ENCODE measurements around the gene CHPF2.
A peak's percentile ranks its signal among the peaks of the same experiment; 100 is the strongest.

CHPF2 gene

GRCh38 chr7:151206914-151207313 is 25.4 kb upstream of the CHPF2 start:
- DNase-seq: no peak

- no peak for DNase-seq
Observed at GRCh38 chr7:151207315-151207714, 25.0 kb upstream of the CHPF2 start.

- DNase-seq: no peak
Observed at GRCh38 chr7:151207804-151208203, 24.5 kb upstream of the CHPF2 start.

GRCh38 chr7:151208253-151208862 is 23.9 kb upstream of the CHPF2 start:
- no peak for DNase-seq

- DNase-seq: no peak
Observed at GRCh38 chr7:151209588-151209987, 22.7 kb upstream of the CHPF2 start.

GRCh38 chr7:151210087-151210854 is 22.0 kb upstream of the CHPF2 start, which contains the start of gene H2BK1:
H2BK1 (minus strand) TSS chr7:151210488; CDS start chr7:151210318, 170 bp downstream.
- DNase-seq: no peak

- DNase-seq: no peak
Observed at GRCh38 chr7:151211155-151211772, 21.0 kb upstream of the CHPF2 start.

- DNase-seq: no peak
Observed at GRCh38 chr7:151212626-151213025, 19.7 kb upstream of the CHPF2 start.

GRCh38 chr7:151213826-151214225 is 18.5 kb upstream of the CHPF2 start:
- no peak for DNase-seq

- DNase-seq: no peak
Observed at GRCh38 chr7:151215396-151215795, 16.9 kb upstream of the CHPF2 start.

GRCh38 chr7:151218170-151218569 is 14.1 kb upstream of the CHPF2 start:
- no peak for DNase-seq

GRCh38 chr7:151223728-151224127 is 8.6 kb upstream of the CHPF2 start:
- DNase-seq: no peak

- peak; percentile 27 for DNase-seq
Observed at GRCh38 chr7:151225948-151226510, 6.3 kb upstream of the CHPF2 start.

GRCh38 chr7:151226560-151226874 is 5.8 kb upstream of the CHPF2 start:
- no peak for DNase-seq

- DNase-seq: peak; percentile 98
Observed at GRCh38 chr7:151226875-151227782, 5.2 kb upstream of the CHPF2 start, which contains the start of gene ABCF2. ABCF2 (minus strand) TSS chr7:151227205; CDS start chr7:151226458, 747 bp downstream.

- no peak for DNase-seq
Observed at GRCh38 chr7:151228024-151228866, 4.0 kb upstream of the CHPF2 start.

- no peak for DNase-seq
Observed at GRCh38 chr7:151229249-151229648, 3.0 kb upstream of the CHPF2 start.

GRCh38 chr7:151231080-151231479 is 1.2 kb upstream of the CHPF2 start:
- DNase-seq: peak; percentile 16

GRCh38 chr7:151232917-151233701 is 826 bp downstream of the CHPF2 start:
- peak; percentile 85 for DNase-seq

- DNase-seq: no peak
Observed at GRCh38 chr7:151233804-151234203, 1.5 kb downstream of the CHPF2 start.

All from EL (cell line).